Breast epithelium (tissue), 4 donors: Measurements from ENCODE around the gene LENG9. TPM values are rescaled to one million over a fixed set of nuclear protein-coding genes. Genes with fewer than 3 reads are reported as not detected.
A peak's percentile ranks its signal among the peaks of the same experiment; 100 is the strongest.

Experiments used
- DNase-seq, 2 donors: peaks; one replicate each; pipeline ENCODE4 v3.0.0-alpha.2; 2019; ENCODE audit warnings: low spot score in 2 of 2
- H3K27ac ChIP-seq, 2 donors: fragments of 200-600 bp; sonication (generic) in 1 of 2; one replicate each; pipeline ENCODE4 v1.5.1; 2016 to 2019; ENCODE audit warnings: mild to moderate bottlenecking in 1 of 2
- H3K27me3 ChIP-seq, 2 donors: fragments of 200-600 bp; sonication (generic) in 1 of 2; one replicate each; pipeline versions ENCODE4 v1.5.1 to v1.6.0; 2017 to 2019; ENCODE audit warnings: control low read depth in 1 of 2, mild to moderate bottlenecking in 1 of 2
- H3K36me3 ChIP-seq: fragments of 200-600 bp; one replicate; pipeline ENCODE4 v1.5.1; 2019
- H3K4me1 ChIP-seq, 2 donors: fragments of 200-600 bp; sonication (generic); one replicate each; pipeline ENCODE4 v1.5.1; 2016 to 2019; ENCODE audit warnings: control low read depth in 1 of 2
- H3K4me3 ChIP-seq, 3 donors: fragments of 200-600 bp; sonication (generic); 1 replicate in 2 of 3; 2 replicates in 1 of 3; pipeline ENCODE4 v1.5.1; 2016 to 2019; ENCODE audit warnings: mild to moderate bottlenecking in 3 of 3, moderate library complexity in 2 of 3
- H3K9me3 ChIP-seq, 2 donors: fragments of 200-600 bp; sonication (generic) in 1 of 2; one replicate each; pipeline ENCODE4 v1.5.1; 2016 to 2019; ENCODE audit warnings: control low read depth in 1 of 2
- POLR2A ChIP-seq: fragments of 450-650 bp; IDR thresholded peaks from one replicate; pipeline ENCODE4 v1.6.1; 2016; ENCODE audit warnings: antibody characterized with exemption, mild to moderate bottlenecking, moderate library complexity
- POLR2AphosphoS5 ChIP-seq, 3 donors: sonication (generic); formaldehyde crosslinking; IDR thresholded peaks; one replicate each; pipeline ENCODE4 v1.6.1; 2017; ENCODE audit warnings: antibody characterized with exemption in 3 of 3
- intact Hi-C: fragments of 100-400 bp; cut with DNase I; formaldehyde crosslinking; loops from one replicate; pipeline ENCODE4 v1.15.1; 2023; ENCODE audit warnings: low total_unique reads
- total RNA-seq, 3 donors: library from RNA; depleted of rRNA; stranded (reverse); fragments of >200 nt; gene quantifications; one replicate each; pipeline ENCODE4 v1.1.0, GENCODE V29; 2016
- TF ChIP-seq, protein P1 (sequence below), 3 donors: fragments of 450-650 bp; IDR thresholded peaks; one replicate each; pipeline ENCODE4 v1.5.1; 2016 to 2017; ENCODE audit warnings: antibody characterized with exemption in 3 of 3, mild to moderate bottlenecking in 3 of 3, moderate library complexity in 3 of 3

The LENG9 gene
- total RNA-seq, 3 donors from 2014 or later = 4.5 to 8.2 (median 4.8) TPM

DNA sequence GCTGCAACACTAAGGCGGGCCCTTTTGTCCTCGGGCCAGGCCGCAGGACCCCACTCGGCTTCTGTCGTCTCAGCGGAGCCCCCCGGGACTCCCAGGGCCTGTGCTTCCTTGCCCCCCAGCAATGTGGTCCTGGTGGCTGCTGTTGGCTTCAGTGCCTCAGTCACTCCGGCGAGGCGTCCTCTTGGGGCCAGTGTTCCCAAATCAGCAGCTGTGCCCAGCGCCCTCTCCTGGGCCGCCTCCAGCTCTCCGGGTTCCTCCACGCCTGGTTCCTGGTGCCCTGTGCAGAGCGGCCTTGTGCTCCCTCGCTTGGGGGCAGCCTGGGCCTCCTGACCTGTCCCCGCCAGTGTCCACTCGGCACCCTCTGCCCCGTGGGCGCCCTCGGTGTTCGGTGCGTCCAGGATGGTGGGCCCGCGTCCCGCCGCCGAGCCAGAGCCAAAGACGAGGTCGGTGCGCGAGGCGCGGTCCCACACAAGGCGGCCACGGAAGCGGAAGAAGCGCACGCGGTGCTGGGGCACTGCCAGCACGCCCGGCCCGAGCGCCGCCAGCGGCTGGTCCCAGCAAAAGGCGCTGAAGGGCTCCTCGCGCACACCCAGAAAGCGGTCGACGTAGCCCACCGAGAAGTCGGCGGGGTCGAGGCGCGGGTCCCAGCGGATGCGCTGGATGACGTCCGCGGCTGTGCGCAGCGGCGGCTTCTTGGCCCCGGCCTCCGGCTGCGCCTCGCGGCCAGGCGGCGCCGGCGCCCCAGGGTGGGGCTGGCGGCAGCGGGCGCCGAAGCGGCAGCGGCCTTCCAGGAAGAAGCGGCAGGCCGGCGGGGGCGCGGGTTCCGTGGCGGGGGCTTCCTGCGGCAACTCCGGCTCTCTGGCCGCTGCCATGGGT lies 685 bp downstream of the LENG9 start:
- peak in 1 of 2 donors; percentile 54 for DNase-seq
- no peaks in the 10 kb centered on the region for H3K27me3 ChIP-seq
- TF ChIP-seq POLR2AphosphoS5 (IDR thresholded peaks at IDR 0.05) (peak; percentile 23 to 76 (median 65)), POLR2A (no peak)
- H3K36me3 ChIP-seq = peaks cover 23% of the 10 kb centered on the region
- peaks cover 0 to 7% of the 10 kb centered on the region in 2 donors for H3K4me1 ChIP-seq
- intact Hi-C loops = no loop called here
- H3K9me3 ChIP-seq = no peaks in the 10 kb centered on the region
- H3K27ac ChIP-seq = peak overlapping the region; percentile 96 to 98
- peak overlapping the region; percentile 58 to 82 (median 71) for H3K4me3 ChIP-seq

DNA sequence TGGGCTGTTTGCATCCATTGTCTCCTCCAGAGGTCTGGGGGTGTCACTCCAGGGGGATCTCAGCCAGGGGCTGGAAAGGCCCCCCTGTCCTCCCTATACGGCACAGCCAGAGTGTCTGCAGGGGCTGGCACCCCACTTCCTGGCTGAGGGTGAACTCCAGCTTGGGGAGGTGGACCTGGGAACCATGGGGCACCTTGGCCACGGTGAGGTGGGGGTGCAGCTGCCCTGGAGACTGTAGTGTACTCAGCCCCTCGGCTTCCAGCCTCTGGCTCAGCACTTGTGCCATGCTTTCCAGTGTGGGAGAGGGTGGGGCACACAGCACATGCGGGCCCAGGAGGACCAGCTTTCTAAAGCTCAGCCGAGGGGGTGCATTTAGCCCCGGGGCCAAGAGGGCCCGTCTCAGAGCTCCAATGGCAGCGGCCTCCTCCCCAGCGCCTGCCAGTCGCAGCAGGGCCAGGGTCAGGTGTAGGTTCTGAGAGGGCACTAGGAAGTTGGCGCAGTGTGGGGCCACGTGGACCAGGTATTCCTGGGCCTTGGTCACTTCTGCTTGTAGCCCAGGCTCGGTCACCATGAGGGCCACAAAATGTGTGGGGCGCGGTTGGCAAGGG lies 1.4 kb downstream of the LENG9 start:
- H3K27me3 ChIP-seq = no peaks in the 10 kb centered on the region
- intact Hi-C loops = no loop called here
- H3K9me3 ChIP-seq = no peaks in the 10 kb centered on the region
- H3K27ac ChIP-seq = peak overlapping the region; percentile 96 to 98
- no peak for TF ChIP-seq POLR2A
- TF ChIP-seq, protein P1, sequence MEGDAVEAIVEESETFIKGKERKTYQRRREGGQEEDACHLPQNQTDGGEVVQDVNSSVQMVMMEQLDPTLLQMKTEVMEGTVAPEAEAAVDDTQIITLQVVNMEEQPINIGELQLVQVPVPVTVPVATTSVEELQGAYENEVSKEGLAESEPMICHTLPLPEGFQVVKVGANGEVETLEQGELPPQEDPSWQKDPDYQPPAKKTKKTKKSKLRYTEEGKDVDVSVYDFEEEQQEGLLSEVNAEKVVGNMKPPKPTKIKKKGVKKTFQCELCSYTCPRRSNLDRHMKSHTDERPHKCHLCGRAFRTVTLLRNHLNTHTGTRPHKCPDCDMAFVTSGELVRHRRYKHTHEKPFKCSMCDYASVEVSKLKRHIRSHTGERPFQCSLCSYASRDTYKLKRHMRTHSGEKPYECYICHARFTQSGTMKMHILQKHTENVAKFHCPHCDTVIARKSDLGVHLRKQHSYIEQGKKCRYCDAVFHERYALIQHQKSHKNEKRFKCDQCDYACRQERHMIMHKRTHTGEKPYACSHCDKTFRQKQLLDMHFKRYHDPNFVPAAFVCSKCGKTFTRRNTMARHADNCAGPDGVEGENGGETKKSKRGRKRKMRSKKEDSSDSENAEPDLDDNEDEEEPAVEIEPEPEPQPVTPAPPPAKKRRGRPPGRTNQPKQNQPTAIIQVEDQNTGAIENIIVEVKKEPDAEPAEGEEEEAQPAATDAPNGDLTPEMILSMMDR (IDR thresholded peaks at IDR 0.05) = no peak
- no peak for TF ChIP-seq POLR2AphosphoS5 (IDR thresholded peaks at IDR 0.05)
- peaks cover 0 to 7% of the 10 kb centered on the region in 2 donors for H3K4me1 ChIP-seq
- H3K4me3 ChIP-seq = peak overlapping the region; percentile 58 to 82 (median 71)
- peaks cover 28% of the 10 kb centered on the region for H3K36me3 ChIP-seq
- DNase-seq = no peak

DNA sequence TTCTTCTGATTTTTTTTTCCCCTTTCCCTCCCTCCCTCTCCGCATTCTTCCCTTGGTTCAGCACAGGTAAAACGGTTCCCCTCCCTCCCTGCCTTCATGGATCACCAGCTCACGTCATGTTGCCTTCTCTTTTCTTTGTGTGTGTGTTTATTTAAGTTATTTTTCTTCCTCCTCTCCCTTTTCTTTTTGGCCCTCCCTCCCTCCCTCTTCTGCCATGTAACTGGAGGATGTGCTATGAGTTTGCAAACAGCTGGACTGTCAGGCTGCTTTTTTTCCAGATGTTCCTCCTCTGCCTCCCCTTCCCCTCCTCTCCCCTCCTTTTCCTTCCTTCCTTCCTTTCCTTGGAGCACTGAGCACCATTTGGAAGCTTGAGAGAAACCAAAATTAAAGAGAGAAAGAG lies 2.0 kb downstream of the LENG9 start:
- no peak for TF ChIP-seq POLR2A
- TF ChIP-seq POLR2AphosphoS5 (IDR thresholded peaks at IDR 0.05) = no peak
- TF ChIP-seq, protein P1 (IDR thresholded peaks at IDR 0.05) = no peak
- Histone ChIP-seq H3K36me3 (peaks cover 33% of the 10 kb centered on the region), H3K9me3 (no peaks in the 10 kb centered on the region), H3K27ac (peak overlapping the region in 1 of 2 donors; percentile 98), H3K27me3 (no peaks in the 10 kb centered on the region), H3K4me1 (peaks cover 0 to 7% of the 10 kb centered on the region in 2 donors), H3K4me3 (no peak overlapping the region)
- DNase-seq = no peak
- intact Hi-C loops = no loop called here

DNA sequence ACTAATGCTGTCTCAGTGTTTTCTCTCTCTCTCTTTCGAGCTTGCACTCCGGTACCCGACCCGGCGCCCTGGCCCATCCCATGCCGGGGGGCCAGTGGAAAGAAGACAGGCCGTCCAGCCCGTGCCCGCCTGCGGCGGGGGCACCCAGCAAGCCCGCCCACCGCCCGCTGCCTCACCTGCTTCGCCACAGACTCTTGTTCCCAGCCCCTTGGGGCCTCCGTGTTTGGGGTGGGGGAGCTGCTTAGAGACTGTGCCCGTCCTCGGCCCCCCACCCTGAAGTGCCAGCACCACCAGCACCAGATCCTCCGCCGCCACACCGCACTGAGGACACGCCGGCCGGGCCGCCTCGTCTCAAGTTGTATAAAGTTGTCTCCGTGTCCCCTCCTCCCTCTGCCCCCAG lies 2.4 kb downstream of the LENG9 start:
- intact Hi-C loops = no loop called here
- Histone ChIP-seq H3K4me3 (no peak overlapping the region), H3K4me1 (peaks cover 0 to 7% of the 10 kb centered on the region in 2 donors), H3K9me3 (no peaks in the 10 kb centered on the region), H3K27me3 (no peaks in the 10 kb centered on the region), H3K36me3 (peaks cover 37% of the 10 kb centered on the region), H3K27ac (no peak overlapping the region)
- TF ChIP-seq POLR2AphosphoS5 (IDR thresholded peaks at IDR 0.05) (no peak), POLR2A (no peak)
- TF ChIP-seq, protein P1 (IDR thresholded peaks at IDR 0.05) = no peak
- no peak for DNase-seq

DNA sequence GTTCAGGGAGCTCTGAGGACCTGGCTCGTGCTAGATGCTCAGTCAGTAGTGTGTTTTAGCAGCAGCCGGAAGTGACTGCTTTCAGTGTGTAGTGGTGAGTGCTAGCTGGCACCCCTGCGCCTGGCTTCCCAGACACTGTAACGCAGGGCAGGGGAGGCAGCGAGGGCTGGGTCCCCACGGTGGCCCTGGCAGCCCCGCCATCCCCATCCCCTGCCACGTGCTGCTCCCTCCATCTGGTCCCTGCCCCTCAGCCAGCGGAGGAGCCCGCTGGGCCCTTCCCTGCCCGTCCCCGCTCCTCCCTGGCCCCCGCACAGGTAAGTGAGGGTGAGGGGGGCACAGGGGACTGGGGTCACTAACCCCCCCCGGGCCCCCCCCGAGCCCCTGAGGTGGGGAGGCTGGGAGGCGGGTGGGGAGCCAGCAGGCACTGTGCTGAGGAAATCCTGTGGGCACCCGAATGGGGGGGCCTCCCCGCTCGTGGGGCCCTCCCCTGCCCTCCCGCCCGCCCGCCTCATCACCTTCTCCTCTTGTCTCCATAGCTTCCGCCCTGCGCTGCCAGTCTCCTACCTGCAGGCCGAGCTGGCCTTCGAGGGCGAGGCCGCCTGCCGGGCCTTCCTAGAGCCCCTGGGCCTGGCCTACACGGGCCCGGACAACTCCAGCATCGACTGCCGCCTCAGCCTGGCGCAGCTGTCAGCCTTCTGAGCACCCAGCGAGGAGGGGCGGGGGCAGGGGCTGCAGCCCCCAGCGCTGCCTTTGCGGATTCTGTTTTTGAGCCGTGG lies 3.2 kb downstream of the LENG9 start:
- no peaks in the 10 kb centered on the region for H3K9me3 ChIP-seq
- no peak overlapping the region for H3K4me3 ChIP-seq
- DNase-seq = no peak
- no peak for TF ChIP-seq POLR2A
- TF ChIP-seq, protein P1 (IDR thresholded peaks at IDR 0.05) = no peak
- TF ChIP-seq POLR2AphosphoS5 (IDR thresholded peaks at IDR 0.05) = no peak
- H3K27me3 ChIP-seq = no peaks in the 10 kb centered on the region
- H3K27ac ChIP-seq = peak overlapping the region in 1 of 2 donors; percentile 57
- H3K36me3 ChIP-seq = peaks cover 44% of the 10 kb centered on the region
- intact Hi-C loops = no loop called here
- H3K4me1 ChIP-seq = peaks cover 0 to 7% of the 10 kb centered on the region in 2 donors
